RWPE1 (cell line): Measurements from ENCODE around the gene STAG1.
A peak's percentile ranks its signal among the peaks of the same experiment; 100 is the strongest.
"Not testable (repeated sequence)": the region's sequence is repeated elsewhere in the genome, so short reads cannot be mapped to it uniquely, and the experiment has no call there.

Experiments used
- CTCF ChIA-PET: fragments of 350-600 bp; sonication (Branson Sonifier 250); formaldehyde crosslinking; extraction: SDS; loops from one replicate; lab custom pipeline; 2021; lab: Yijun Ruan, JAX
- POLR2A ChIA-PET: fragments of 400-600 bp; formaldehyde crosslinking; extraction: SDS; loops from one replicate; lab custom pipeline; 2020; ENCODE audit warnings: antibody characterized with exemption; ENCODE audit not compliant: low non-redundant PET; lab: Yijun Ruan, JAX
- DNase-seq: peaks from one replicate; pipeline ENCODE4 v3.0.0; 2012; ENCODE audit warnings: low spot score
- H3K27ac ChIP-seq: fragments of 450-650 bp; 2 replicates; pipeline ENCODE4 v1.5.1; 2017
- TF ChIP-seq, protein P1 (sequence below): fragments of 450-650 bp; conservative IDR thresholded peaks from 2 replicates; pipeline ENCODE4 v1.5.1; 2017; ENCODE audit warnings: low read depth, mild to moderate bottlenecking

Gene STAG1

GRCh38 chr3:136749091-136749490, 3.1 kb downstream of the STAG1 start:
- POLR2A ChIA-PET = no interaction called here
- peak overlapping the region; percentile 45 for H3K27ac ChIP-seq
- TF ChIP-seq, protein P1, sequence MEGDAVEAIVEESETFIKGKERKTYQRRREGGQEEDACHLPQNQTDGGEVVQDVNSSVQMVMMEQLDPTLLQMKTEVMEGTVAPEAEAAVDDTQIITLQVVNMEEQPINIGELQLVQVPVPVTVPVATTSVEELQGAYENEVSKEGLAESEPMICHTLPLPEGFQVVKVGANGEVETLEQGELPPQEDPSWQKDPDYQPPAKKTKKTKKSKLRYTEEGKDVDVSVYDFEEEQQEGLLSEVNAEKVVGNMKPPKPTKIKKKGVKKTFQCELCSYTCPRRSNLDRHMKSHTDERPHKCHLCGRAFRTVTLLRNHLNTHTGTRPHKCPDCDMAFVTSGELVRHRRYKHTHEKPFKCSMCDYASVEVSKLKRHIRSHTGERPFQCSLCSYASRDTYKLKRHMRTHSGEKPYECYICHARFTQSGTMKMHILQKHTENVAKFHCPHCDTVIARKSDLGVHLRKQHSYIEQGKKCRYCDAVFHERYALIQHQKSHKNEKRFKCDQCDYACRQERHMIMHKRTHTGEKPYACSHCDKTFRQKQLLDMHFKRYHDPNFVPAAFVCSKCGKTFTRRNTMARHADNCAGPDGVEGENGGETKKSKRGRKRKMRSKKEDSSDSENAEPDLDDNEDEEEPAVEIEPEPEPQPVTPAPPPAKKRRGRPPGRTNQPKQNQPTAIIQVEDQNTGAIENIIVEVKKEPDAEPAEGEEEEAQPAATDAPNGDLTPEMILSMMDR = no peak
- no peak for DNase-seq
- CTCF ChIA-PET = no interaction called here

- DNase-seq = no peak
- TF ChIP-seq, protein P1 = no peak
- H3K27ac ChIP-seq = no peak overlapping the region
- CTCF ChIA-PET = interaction anchor here (0.6 kb wide), 1 partner anchor 46 kb away, joined by 5 read pairs; no protein-coding TSS in a partner anchor
- POLR2A ChIA-PET = no interaction called here
Observed at GRCh38 chr3:136745916-136746315, 6.3 kb downstream of the STAG1 start.

GRCh38 chr3:136741063-136741462, 11.1 kb downstream of the STAG1 start:
- TF ChIP-seq, protein P1 = no peak
- DNase-seq = no peak
- POLR2A ChIA-PET = no interaction called here
- H3K27ac ChIP-seq = no peak overlapping the region
- CTCF ChIA-PET = interaction anchor here (1.2 to 1.4 kb wide), 2 partner anchors 9 to 11 kb away, joined by 3 read pairs; partner anchors contain the start of gene STAG1

GRCh38 chr3:136740351-136740958, 11.7 kb downstream of the STAG1 start:
- POLR2A ChIA-PET = no interaction called here
- DNase-seq = no peak
- CTCF ChIA-PET = interaction anchor here (0.5 to 1.4 kb wide), 4 partner anchors 8 to 347 kb away, joined by 3 to 6 read pairs (median 4); partner anchors contain the start of gene STAG1
- TF ChIP-seq, protein P1 = no peak
- no peak overlapping the region for H3K27ac ChIP-seq

- DNase-seq, POLR2A ChIA-PET, H3K27ac ChIP-seq, CTCF ChIA-PET: not testable (repeated sequence)
Observed at GRCh38 chr3:136736950-136737349, 15.2 kb downstream of the STAG1 start.

DNA sequence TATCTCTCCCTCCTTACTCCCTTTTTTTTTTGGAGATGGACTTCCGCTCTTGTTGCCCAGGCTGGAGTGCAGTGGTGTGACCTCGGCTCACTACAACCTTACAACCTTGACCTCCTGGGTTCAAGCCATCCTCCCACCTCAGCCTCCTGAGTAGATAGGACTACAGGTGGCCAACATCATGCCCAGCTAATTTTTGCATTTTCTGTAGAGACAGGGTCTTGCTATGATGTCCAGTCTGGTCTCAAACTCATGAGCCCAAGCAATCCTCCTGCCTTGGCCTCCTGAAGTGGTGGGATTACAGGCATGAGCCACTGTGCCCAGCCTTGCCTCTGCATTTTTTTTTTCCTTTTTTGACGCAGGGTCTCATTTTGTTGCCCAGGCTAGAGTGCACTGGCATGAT, 17.1 kb downstream of the STAG1 start:
- ChIA-PET CTCF (interaction anchor here (0.5 to 0.6 kb wide), 2 partner anchors 9 to 279 kb away, joined by 3 to 8 read pairs; no protein-coding TSS in a partner anchor), POLR2A (no interaction called here)
- TF ChIP-seq, protein P1 = no peak
- 0 out of 2 replicates have a peak overlapping the region, but pooled peaks have one; percentile 18 for H3K27ac ChIP-seq
- DNase-seq = no peak
